Measurements from ENCODE around the gene SPTBN4.
"Not testable (repeated sequence)": the region's sequence is repeated elsewhere in the genome, so short reads cannot be mapped to it uniquely, and the experiment has no call there.

The SPTBN4 gene

DNA sequence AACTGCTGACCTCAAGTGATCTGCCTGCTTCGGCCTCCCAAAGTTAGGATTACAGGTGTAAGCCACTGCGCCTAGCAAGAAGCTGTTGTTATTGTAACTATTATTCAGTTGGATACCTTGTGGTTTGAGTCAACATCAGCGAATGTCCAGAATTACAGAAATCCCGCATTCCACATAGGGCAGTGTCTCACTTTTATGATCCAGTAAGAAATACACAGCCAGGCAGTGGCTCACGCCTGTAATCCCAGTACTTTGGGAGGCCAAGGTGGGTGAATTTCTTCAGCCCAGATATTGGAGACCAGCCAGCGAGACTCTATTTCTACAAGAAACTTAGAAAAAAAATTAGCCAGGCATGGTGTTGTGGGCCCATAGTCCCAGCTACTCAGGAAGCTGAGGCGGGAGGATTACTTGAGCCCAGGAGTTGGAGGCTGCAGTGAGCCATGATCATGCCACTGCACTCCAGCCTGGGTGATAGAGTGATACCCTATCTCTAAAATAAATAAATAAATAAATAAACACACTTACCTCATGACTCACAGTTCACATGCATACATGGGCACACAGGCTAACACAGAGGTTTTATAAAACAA is 43.8 kb downstream of the SPTBN4 start:
- no peak for FAIRE-seq

DNA sequence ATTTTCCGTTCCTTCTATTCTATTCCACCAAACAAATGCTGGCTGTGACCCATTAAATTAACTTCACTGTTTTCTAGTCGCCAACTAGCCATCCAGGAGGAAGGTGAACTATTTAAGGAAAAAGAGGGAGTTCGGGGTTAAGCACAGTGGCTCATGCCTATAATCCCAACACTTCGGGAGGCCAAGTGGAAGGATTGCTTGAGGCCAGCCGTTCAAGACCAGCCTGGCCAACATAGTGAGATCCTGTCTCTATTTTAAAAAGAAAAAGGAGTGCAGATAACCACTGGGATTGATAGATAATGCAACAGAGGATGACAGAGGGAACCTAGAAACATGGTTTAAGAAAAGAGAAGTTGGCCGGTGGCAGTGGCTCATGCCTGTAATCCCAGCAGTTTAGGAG is 44.7 kb downstream of the SPTBN4 start:
- FAIRE-seq, result no peak

DNA sequence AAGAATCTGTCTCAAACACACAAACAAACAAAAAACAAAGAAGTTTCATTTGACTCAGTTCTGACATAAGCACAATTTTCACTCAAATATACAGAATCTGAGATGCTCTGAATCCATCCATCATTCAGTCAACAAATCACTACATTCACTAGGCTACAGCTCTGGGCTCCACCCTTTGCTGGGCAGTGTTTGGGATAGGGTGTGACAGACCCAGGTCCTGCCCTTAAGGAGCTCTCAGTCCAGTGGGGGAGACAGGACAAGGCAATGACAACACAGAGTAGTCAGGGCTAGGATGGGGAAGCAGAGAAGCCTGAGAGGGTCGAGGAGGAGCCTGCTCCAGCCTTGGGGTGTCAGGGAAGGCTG is 45.3 kb downstream of the SPTBN4 start:
- no peak for FAIRE-seq

GRCh38 chr19:40512473-40513344 is 45.9 kb downstream of the SPTBN4 start:
- no peak for FAIRE-seq

GRCh38 chr19:40513345-40513678 is 46.5 kb downstream of the SPTBN4 start:
- FAIRE-seq, result no peak

GRCh38 chr19:40513741-40514315 is 47.0 kb downstream of the SPTBN4 start:
- FAIRE-seq, result no peak

- FAIRE-seq, result no peak
Measured at GRCh38 chr19:40517248-40517647, 50.4 kb downstream of the SPTBN4 start.

- no peak for FAIRE-seq
Measured at GRCh38 chr19:40519352-40520322, 52.8 kb downstream of the SPTBN4 start.

DNA sequence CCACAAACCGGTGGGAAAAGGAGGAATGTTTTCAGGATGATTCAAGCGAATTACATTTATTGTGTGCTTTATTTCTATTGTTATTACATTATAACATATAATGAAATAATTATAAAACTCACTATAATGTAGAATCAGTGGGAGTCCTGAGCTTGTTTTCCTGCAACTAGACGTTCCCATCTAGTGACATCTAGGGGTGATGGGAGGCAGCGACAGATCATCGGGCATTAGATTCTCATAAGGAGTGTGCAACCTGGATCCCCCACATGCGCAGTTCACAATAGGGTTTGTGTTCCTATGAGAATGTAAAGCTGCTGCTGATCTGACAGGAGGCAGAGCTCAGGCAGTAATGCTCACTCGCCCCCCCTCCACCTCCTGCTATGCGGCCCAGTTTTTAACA is 54.5 kb downstream of the SPTBN4 start:
- peak; percentile 71 for FAIRE-seq

- not testable (repeated sequence) for FAIRE-seq
Measured at GRCh38 chr19:40521900-40522299, 55.1 kb downstream of the SPTBN4 start.

DNA sequence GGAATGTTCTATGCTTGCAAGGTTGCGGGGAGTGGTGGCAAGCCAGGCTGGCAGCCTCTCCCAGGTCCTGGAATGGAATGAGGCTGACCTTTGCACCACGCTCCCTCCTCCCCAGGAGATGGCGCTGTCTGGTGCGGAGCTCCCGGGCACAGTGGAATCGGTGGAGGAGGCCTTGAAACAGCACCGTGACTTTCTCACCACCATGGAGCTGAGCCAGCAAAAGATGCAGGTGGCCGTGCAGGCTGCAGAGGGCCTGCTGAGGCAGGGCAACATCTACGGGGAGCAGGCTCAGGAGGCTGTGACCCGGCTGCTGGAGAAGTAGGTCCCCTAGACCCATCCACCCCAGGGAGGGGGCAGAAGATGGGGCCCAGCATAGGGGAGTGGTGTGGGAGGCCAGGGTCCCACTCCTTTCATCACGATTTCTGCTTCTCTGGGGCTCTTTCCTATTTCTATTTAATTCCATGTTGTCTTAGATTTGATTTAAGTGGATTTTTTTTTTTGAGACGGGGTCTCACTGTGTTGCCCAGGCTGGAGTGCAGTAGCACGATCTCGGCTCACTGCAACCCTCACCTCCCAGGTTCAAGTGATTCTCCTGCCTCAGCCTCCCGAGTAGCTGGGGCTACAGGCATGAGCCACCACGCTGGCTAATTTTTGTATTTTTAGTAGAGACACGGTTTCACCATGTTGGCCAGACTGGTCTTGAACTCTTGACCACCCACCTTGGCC is 56.7 kb downstream of the SPTBN4 start:
- no peak for FAIRE-seq

GRCh38 chr19:40524133-40524549 is 57.3 kb downstream of the SPTBN4 start:
- no peak for FAIRE-seq

DNA sequence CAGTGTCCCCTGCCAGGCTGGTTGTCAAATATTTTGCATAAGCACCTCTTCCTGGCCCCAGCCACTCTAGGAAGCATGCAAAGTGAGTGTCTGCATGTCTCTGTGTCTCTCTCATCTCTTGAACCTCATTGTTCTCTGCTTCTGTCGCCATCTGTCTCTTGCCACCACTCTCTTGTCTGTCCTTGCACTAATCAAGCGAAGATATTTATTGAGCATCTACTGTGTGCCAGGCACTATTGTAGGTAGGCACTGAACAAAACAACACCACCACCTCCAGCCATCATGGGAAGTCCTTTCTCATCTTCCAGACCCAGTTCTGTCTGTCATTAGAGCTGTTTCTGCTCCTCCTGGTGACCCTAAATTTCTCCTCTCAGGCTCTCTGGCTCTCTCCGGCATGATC is 57.9 kb downstream of the SPTBN4 start:
- FAIRE-seq, result no peak

DNA sequence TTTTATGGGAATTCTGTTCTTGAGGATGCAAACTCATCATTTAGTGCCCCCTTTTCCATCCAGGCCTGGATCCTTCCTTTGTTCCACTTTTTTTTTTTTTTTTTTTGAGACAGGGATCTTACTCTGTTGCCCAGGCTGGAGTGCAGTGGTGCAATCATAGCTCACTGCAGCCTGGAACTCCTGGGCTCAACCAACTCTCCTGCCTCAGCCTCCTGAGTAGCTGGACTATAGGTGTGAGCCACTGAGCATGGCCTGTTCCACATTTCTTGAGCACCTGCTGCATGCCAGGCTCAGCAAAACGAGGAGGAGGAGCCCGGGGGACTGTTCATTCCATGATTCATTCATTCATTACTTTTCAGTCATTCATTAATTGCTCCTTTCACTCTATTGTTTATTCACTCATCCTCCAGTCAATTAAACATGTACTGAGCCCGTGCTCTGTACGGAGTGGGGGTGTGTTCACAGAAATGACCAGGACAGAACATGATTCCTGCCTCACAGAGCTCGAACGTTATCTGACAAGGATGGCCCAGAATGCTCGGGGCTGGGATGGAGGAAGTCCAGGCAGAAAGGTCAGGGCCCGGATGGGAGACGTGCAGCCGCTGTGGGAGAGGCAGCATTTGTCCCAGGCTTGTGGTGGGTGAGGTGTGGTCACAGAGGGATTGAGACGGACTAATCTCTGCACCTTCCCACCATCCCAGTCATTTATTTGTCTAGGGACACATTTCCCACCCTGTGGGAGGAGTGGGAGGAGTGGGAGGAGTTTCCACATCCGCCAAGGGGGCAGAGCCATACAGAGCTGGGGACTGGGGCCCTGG is 58.6 kb downstream of the SPTBN4 start:
- no peak for FAIRE-seq

DNA sequence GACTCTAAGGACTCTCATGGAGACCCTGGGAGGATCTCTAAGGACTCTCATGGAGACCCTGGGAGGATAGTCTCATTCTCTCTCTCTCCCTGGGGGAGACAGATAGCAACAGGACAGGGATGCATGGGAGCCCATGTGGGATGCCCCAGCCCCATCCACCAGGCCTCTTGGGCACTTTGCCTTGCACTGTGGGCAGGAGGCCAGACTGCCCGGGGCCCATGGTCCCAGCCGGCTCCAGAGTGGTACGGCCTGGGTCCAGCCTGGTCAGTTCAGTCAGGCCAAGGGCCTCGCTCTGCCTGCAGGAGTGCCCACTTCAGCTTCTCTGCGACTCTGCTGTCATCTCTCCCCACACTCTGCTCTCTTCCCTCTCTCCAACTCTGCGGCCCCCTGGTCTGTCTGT is 61.3 kb downstream of the SPTBN4 start:
- no peak for FAIRE-seq

DNA sequence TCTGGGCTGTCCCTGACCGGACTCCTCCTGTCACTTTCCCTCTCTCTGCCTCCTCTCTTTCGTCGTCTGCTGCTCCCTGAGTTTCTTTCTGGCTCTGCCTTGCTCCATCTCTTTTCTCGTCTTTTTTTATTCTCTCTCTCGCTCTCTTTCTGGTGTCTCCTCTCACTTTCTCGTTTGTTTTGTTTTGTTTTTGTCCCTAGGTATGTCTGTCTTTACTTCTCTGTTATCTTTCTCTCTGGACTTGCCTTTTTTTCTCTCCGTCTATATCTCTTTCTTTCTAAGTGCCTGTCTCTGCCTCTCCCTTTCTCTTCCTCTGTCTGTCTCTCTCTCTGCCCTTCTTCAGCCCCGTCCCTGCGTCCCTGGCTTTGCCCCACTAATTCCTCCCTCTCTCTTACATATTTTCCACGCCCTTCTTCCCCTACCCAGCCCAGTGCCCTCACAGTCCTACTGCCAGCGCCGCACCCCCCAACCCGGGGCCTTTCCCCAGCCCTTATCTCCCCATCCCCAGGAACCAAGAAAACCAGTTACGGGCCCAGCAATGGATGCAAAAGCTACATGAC is 61.8 kb downstream of the SPTBN4 start:
- no peak for FAIRE-seq

DNA sequence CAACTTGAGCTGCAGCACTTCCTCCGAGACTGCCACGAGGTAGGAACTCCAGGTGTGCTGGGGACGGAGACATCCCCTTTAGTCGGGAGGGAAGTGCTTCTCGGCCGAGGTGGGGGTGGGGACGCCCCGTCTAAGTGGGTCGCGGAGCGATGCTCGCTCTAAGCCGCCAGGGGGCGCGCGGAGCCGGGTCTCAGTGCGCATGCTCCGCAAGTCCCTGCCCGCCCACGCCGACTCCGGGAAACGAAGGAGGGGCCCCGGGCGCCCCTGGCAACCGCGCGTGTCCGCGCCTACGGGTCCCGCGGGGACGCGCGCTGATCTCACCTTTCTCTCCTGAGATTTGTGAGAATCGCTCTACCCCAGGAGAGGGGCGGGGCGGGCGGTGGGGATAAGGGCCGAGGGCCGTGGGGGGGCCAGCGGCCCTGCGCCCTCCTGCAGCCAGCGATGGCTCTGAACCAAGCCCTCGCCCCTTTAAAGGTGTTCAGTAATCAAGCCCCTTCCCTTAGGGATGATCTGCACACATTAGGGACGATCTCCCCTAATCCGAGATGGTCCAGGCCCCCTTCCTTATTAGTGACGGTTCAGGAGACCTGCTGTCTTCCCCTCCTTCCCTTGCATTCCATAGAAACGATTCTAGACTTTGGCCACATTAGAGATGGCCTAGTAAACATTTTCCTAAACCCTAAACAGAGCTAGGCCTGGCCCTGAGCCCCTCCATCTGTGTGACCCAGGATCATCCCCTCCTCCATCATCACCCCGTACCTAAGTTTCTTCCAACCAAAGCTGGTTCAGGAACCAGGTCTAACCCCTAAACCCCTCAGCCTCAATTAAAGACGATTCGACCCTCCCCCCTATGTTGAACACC is 62.5 kb downstream of the SPTBN4 start:
- FAIRE-seq, result no peak

DNA sequence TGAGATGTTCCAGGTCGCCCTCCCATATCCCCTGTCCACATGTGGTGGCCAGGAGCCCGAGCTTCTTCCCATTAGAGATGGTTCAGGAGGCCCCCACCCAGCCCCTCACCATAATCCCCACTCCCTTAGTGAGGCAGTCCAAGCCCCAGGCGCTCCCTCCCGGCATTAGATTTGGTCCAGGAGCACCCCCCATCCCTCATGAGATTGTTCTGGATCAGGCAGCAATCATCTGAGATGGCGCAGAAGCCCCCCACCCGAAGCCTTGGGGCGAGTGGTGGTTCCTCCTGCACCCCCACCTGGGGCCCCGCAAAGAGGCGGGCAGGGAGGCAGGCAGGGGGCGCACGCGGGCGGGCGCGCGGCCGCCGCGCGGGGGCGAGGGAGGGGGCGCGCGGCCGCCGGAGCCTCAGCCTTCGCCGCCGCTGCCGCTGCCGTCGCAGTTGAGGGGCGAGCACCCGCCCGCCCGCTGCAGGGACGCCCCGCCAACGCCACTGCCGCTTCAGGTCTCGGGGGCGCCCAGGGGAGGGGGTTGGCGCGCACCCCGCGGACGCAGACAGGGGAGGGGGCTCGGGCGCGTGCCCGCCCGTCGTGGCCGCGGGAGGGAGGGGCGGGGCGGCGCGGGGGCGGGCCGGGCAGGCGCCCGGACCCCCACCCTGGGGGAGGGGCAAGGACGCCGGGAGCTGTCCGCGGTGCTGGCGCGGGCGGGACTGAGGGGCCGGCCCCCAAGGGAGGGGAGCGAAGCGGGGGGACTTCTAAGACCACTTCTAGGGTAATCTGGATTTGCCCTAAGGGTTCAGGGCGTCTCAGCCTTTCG is 63.5 kb downstream of the SPTBN4 start:
- FAIRE-seq, result no peak

DNA sequence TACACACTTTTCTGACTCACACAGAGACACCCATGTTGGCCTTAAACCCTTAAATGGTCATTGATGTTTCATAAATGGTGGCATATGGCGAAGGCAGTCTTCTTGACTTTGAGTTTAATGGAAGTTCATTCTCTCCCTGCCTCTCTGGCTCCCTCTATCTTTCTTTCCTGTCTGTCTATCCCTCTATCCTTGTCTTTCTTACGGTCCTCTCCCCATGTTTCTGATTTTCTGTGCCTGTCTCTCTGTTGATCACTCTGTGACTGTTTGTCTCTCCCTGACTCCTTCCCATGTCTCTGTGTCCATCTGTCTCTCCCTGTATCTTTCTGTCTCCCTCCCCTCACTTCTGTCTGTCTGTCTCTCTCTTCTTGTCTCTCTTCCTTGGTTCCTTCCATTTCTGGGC is 66.7 kb downstream of the SPTBN4 start:
- no peak for FAIRE-seq
